GM20431 (cell line): ENCODE results near the gene TIGAR.

ENCODE experiments used
- in situ Hi-C: fragments of 300-500 bp; cut with MseI, MboI; formaldehyde crosslinking; loops from one replicate; pipeline ENCODE4 v1.15.0; 2020; ENCODE audit warnings: low sequenced_read_pairs; ENCODE audit not compliant: unreplicated experiment

The TIGAR gene

GRCh38 chr12:4297617-4298016, 23.4 kb upstream of the TIGAR start:
- in situ Hi-C loops, result loop anchor here (25.0 kb wide), 1 partner anchor 185 kb away; no protein-coding TSS in a partner anchor

GRCh38 chr12:4300883-4301282, 20.1 kb upstream of the TIGAR start:
- in situ Hi-C loops, result no loop called here

- in situ Hi-C loops, result no loop called here
These were observed 19.0 kb upstream of the TIGAR start for GRCh38 chr12:4301932-4302501.

DNA sequence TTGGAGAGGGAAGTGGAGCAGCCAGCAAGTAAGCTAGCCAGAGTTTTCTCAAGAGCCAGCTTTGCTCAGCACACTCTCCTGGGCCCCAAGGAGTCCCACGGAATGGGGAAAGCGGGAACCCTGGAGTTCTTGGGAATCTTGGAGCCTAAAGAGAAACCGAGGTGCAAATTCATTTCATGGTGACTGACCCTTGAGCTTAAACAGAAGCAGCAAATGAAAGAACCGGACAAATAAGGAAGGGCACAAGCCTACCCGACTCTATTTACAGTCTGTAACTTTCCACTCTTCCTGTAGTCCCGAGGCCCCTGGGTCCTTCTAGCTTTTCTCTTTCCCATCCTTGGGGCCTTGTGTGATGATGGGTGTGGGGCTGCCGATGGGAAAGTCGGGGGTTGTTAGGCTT, 18.1 kb upstream of the TIGAR start:
- in situ Hi-C loops, result no loop called here

GRCh38 chr12:4303750-4304149, 17.3 kb upstream of the TIGAR start:
- in situ Hi-C loops, result no loop called here

GRCh38 chr12:4307593-4308333, 13.2 kb upstream of the TIGAR start:
- in situ Hi-C loops, result no loop called here

DNA sequence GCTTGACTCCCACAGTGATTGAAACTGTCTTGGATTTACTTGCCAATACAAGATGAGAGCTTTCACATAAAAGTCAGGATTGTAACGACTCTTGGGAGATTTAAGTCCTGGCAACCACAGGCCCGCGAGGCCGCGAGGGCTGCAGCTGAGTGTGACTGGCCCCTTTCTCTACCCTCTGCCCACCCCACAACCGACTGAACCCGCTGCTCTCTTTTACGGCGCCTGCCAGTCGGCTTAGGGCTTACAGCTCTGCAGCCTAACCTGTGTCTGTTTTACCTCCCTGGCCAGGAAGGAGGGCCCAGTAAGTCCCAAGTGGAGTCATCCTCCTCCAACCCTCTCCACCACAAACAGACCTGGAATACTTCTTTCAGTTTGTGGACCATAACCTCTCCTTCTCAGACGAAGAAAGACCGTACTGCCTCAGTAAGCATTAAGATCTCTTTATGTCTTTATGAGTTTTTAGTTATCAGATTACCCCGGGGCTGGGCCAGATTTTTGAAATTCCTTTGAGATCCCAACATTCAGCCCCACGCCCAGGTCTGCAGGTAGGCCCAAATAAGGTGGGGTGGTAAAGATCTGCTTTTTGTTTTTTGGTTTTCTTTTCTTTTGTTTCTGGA, 12.6 kb upstream of the TIGAR start:
- in situ Hi-C loops, result no loop called here

GRCh38 chr12:4311776-4312175, 9.2 kb upstream of the TIGAR start:
- in situ Hi-C loops, result no loop called here

DNA sequence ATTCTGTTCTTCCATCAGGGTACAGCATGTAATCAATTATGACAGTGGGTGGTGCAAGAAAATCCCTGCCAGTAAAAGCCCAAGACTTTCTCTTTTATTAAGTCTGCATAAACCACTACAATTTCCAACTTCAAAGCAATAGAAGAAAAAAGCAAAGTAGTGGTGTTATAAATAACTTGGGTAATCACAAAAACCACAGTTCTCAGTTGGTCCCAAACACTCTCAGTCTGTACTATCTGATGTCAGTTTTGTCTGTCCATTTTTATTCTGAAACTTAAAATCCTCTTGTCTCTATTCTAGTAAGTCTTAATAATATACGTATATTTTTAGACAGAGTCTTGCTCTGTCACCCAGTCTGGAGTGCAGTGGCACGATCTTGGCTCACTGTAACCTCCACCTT, 8.8 kb upstream of the TIGAR start:
- in situ Hi-C loops, result no loop called here

DNA sequence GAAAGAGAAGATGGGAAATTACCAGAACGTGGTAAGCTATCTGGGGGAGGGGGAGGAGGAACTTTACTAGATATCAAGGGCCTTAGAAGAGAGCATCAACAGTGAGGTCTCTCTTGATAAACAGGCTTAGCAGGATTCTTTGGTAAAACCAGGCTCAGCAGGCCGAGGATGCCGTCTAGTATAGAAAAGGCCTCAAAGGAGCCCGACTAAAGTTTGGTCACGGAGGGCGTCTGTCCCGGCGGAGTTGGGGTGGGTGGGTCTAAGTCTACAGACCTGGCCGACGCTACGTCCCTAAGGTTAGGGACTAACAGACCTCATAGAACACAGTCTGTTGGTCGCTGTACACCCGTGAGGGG, 538 bp upstream of the TIGAR start:
- in situ Hi-C loops, result no loop called here

GRCh38 chr12:4322726-4323125, 1.7 kb downstream of the TIGAR start:
- in situ Hi-C loops, result no loop called here

DNA sequence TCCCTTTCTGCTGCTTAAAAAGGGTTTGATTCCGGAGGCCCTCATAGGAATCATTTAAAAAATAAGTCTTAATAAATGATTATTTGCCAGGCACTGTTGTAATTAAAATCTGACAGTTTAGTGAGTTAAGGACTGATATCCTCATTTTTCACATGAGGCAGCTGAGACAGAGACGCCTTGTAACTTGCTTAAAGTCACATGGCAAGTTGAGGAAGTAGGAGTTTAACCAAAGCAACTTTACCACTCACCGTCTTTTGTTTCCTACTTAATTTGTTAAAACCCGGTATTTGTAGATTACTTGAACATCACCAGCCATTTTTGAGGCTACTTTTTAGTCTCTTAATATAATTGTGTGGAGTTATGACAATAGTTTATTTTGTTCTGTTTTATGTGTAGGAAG, 2.4 kb downstream of the TIGAR start:
- in situ Hi-C loops, result no loop called here

DNA sequence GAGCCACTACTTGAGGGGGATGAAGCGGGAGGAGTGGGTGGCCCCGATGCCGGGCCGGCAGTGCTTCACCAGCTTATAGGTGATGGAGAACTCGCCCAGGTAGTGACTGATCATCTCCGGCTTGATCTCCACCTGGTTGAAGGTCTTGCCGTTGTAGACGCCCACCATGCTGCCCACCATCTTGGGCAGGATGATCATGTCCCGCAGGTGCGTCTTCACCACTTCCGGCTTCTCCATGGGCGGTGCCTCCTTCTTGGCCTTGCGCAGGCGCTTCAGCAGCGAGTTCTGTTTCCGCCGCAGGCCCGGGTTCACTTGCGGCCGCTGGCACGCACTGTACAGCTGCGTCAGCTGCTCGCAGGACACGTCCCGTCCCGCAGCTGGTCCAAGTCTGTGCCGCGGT, 3.4 kb downstream of the TIGAR start:
- in situ Hi-C loops, result no loop called here

GRCh38 chr12:4325966-4326365, 5.0 kb downstream of the TIGAR start:
- in situ Hi-C loops, result no loop called here

DNA sequence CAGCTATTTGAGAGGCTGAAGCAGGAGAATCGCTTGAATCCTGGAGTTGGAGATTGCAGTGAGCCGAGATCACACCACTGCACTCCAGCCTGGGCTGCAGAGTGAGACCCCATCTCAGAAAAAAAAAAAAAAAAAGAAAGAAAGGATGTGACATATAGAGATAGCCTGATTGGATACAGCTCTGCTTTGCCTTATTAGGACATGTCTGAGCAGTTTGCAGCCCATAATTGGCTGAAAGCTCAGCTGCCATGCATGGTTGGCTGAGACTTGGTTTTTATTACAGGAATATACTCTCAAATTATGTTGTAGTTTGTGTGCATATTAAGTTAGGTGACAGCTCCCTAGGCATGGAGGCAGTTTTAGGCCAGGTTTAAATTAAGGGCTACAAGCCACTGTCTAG, 6.3 kb downstream of the TIGAR start:
- in situ Hi-C loops, result no loop called here

DNA sequence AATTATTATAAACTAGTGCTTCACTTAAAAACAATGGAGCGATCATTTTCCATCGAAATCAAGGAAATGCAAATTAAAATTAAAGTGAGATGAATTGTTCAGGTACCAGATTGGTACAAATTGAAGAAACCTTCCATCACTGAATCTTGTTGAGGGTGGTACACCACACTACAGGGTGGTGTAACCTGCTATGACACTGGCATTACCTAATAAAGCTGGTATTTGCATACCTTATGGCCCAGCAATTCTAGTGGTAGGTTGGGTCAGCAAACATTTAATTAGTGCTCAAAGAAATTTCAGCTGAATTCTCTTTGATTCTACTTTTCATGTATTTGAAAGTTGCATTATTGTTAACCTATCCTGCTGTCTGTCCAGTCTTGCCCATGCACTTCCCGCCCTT, 9.2 kb downstream of the TIGAR start:
- in situ Hi-C loops, result no loop called here

DNA sequence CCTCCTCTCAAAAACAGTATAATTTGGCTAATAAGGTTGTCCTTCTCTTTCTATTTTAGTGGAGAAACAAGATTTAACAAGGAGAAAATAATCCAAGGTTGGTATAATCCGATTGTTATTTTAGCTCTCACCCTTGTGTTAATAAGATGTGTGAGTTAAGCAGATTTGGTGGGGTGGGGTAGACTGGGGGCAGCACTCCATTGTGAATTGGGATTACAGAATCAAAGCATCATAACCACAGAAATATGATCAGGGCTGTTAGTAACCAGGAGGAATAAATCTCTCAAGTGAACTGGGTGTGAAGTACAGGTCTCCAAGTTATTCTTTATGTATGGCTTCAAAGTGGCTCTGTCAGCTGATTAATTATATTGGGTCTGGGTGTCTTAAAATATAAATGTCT, 10.2 kb downstream of the TIGAR start:
- in situ Hi-C loops, result no loop called here

DNA sequence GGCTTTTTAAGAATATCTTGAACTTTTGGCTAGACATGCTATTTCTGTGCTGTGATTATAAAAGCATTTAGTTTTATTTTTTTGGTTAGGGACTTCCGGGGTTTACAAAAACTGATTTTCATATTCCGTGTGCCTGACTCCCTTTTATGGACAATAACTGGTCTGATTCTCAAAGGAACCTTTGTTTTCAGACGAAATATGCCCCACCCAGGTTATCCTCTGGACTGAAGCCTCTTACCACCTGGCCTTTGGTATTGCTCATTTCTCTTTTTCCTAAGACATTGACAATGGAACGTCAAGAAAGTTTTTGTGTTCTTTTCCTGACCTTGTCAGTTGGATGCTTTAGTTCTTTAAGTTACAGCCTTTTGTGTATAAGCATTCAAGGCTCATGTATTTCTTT, 10.8 kb downstream of the TIGAR start:
- in situ Hi-C loops, result no loop called here

DNA sequence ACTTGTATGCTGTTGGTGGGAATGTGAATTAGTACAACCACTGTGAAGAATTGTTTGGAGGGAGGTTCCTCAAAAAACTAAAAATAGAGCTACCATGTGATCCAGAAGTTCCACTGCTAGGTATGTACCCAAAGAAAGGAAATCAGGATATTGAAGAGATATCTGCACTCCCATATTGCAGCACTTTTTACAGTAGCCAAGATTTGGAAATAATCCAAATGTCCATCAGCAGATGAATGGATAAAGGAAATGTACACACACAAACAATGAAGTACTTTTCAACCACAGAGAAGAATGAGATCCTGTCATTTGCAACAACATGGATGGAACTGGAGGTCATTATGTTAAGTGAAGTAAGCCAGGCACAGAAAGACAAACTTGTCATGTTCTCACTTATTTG, 25.9 kb downstream of the TIGAR start:
- in situ Hi-C loops, result no loop called here

- in situ Hi-C loops, result no loop called here
These were observed 32.8 kb downstream of the TIGAR start for GRCh38 chr12:4353785-4354208.

GRCh38 chr12:4355156-4356040, 34.4 kb downstream of the TIGAR start:
- in situ Hi-C loops, result no loop called here
